CD4-positive, alpha-beta T cell (primary cell): ENCODE data around the gene LRP1B. TPM values are rescaled to one million over a fixed set of nuclear protein-coding genes. Genes with fewer than 3 reads are reported as not detected.

Experiments used
- ATAC-seq: fragments of 200-7000 bp; cut with Tn5 transposase; one replicate; pipeline ENCODE4 v1.10.0; 2022; ENCODE audit warnings: mild to moderate bottlenecking; ENCODE audit not compliant: poor library complexity
- CTCF ChIA-PET: fragments of 350-600 bp; sonication (Branson Sonifier 250); formaldehyde crosslinking; loops from one replicate; lab custom pipeline; 2021; ENCODE audit warnings: antibody characterized with exemption, inconsistent platforms; lab: Charles Lee
- POLR2A ChIA-PET: fragments of 350-600 bp; sonication (Branson Sonifier 250); formaldehyde crosslinking; loops from one replicate; lab custom pipeline; 2021; ENCODE audit warnings: antibody characterized with exemption, inconsistent platforms; lab: Charles Lee
- DNase-seq, 14 experiments: peaks; one replicate each; pipeline ENCODE4 v3.0.0-alpha.2; 2013 to 2020; ENCODE audit warnings: mixed read lengths in 2 of 14
- H3K27ac ChIP-seq, 2 donors: one replicate each; pipeline versions ENCODE4 v1.5.1 to v1.7.0; 2013; ENCODE audit warnings: low read length in 2 of 2, low read depth in 1 of 2, mild to moderate bottlenecking in 1 of 2
- H3K27me3 ChIP-seq, 2 experiments: 1 replicate in 1 of 2; 2 replicates in 1 of 2; pipeline versions ENCODE4 v1.6.1 to v1.7.0; 2013; ENCODE audit warnings: low read length in 2 of 2, control low read depth in 1 of 2, mild to moderate bottlenecking in 1 of 2, moderate library complexity in 1 of 2; ENCODE audit not compliant: insufficient read depth in 2 of 2, control insufficient read depth in 1 of 2
- H3K36me3 ChIP-seq: one replicate; pipeline ENCODE4 v1.6.1; 2013; ENCODE audit warnings: low read length, control low read depth; ENCODE audit not compliant: insufficient read depth
- H3K4me1 ChIP-seq: one replicate; pipeline ENCODE4 v1.6.1; 2013; ENCODE audit warnings: low read length, control low read depth; ENCODE audit not compliant: insufficient read depth
- H3K4me3 ChIP-seq: one replicate; pipeline ENCODE4 v1.5.1; 2013; ENCODE audit warnings: mild to moderate bottlenecking, low read length, moderate library complexity
- H3K9me3 ChIP-seq, 2 experiments: 1 replicate in 1 of 2; 2 replicates in 1 of 2; pipeline versions ENCODE4 v1.6.1 to v1.7.0; 2013; ENCODE audit warnings: low read length in 2 of 2, mild to moderate bottlenecking in 2 of 2, control low read depth in 1 of 2, moderate library complexity in 1 of 2; ENCODE audit not compliant: control insufficient read depth in 1 of 2, insufficient read depth in 1 of 2
- H3K27ac Mint-ChIP-seq: one replicate; pipeline ENCODE4 v1.8.0; 2020; ENCODE audit warnings: mixed read lengths
- H3K27me3 Mint-ChIP-seq: one replicate; pipeline ENCODE4 v1.8.0; 2021; ENCODE audit warnings: mixed read lengths
- H3K36me3 Mint-ChIP-seq: one replicate; pipeline ENCODE4 v1.8.0; 2021; ENCODE audit warnings: low read depth, mixed read lengths
- H3K4me1 Mint-ChIP-seq: one replicate; pipeline ENCODE4 v1.8.0; 2021; ENCODE audit warnings: low read depth, mixed read lengths
- H3K4me3 Mint-ChIP-seq: one replicate; pipeline ENCODE4 v1.8.0; 2020; ENCODE audit warnings: mild to moderate bottlenecking, mixed read lengths
- H3K9me3 Mint-ChIP-seq: one replicate; pipeline ENCODE4 v1.8.0; 2020; ENCODE audit warnings: mixed read lengths
- intact Hi-C, 2 experiments: fragments of 100-400 bp; cut with DNase I in 1 of 2; cut with micrococcal nuclease in 1 of 2; formaldehyde crosslinking; loops; one replicate each; pipeline versions ENCODE4 v1.15.1 to v1.9.0; 2023 to 2025; cut with DNase I, micrococcal nuclease
- total RNA-seq, 174 experiments: library from RNA in 2 of 174; stranded (reverse) in 2 of 174; gene quantifications; one replicate each; pipeline ENCODE4 v1.2.3 and lab custom pipeline; 2021 to 2026
- TF ChIP-seq, protein P1 (sequence below): fragments of 200-600 bp; IDR thresholded peaks from one replicate; pipeline ENCODE4 v1.8.0; 2022; ENCODE audit warnings: antibody characterized with exemption, mild to moderate bottlenecking

Gene LRP1B
- total RNA-seq, 2 experiments from 2014 or later, result not detected

- Mint-ChIP-seq H3K4me3 (no peak overlapping the region), H3K27me3 (no peaks in the 10 kb centered on the region), H3K4me1 (no peaks in the 10 kb centered on the region), H3K36me3 (no peaks in the 10 kb centered on the region), H3K27ac (no peak overlapping the region), H3K9me3 (peaks cover 6% of the 10 kb centered on the region)
- Histone ChIP-seq H3K9me3 (peaks cover 0 to 5% of the 10 kb centered on the region in 2 experiments), H3K36me3 (no peaks in the 10 kb centered on the region), H3K27me3 (no peaks in the 10 kb centered on the region), H3K4me1 (no peaks in the 10 kb centered on the region), H3K4me3 (no peak overlapping the region), H3K27ac (no peak overlapping the region)
- intact Hi-C loops, result no loop called here
- CTCF ChIA-PET, result no interaction called here
- ATAC-seq (no peak), DNase-seq (no peak)
- POLR2A ChIA-PET, result no interaction called here
- TF ChIP-seq, protein P1, sequence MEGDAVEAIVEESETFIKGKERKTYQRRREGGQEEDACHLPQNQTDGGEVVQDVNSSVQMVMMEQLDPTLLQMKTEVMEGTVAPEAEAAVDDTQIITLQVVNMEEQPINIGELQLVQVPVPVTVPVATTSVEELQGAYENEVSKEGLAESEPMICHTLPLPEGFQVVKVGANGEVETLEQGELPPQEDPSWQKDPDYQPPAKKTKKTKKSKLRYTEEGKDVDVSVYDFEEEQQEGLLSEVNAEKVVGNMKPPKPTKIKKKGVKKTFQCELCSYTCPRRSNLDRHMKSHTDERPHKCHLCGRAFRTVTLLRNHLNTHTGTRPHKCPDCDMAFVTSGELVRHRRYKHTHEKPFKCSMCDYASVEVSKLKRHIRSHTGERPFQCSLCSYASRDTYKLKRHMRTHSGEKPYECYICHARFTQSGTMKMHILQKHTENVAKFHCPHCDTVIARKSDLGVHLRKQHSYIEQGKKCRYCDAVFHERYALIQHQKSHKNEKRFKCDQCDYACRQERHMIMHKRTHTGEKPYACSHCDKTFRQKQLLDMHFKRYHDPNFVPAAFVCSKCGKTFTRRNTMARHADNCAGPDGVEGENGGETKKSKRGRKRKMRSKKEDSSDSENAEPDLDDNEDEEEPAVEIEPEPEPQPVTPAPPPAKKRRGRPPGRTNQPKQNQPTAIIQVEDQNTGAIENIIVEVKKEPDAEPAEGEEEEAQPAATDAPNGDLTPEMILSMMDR, result no peak
Observed at GRCh38 chr2:141957827-141958450, 172.9 kb downstream of the LRP1B start.

- Mint-ChIP-seq H3K27me3 (no peaks in the 10 kb centered on the region), H3K4me1 (no peaks in the 10 kb centered on the region), H3K4me3 (no peak overlapping the region), H3K9me3 (peaks cover 7% of the 10 kb centered on the region), H3K27ac (no peak overlapping the region), H3K36me3 (no peaks in the 10 kb centered on the region)
- ChIA-PET CTCF (no interaction called here), POLR2A (no interaction called here)
- Histone ChIP-seq H3K4me1 (no peaks in the 10 kb centered on the region), H3K36me3 (no peaks in the 10 kb centered on the region), H3K27ac (no peak overlapping the region), H3K4me3 (no peak overlapping the region), H3K27me3 (no peaks in the 10 kb centered on the region), H3K9me3 (peaks cover 0 to 5% of the 10 kb centered on the region in 2 experiments)
- DNase-seq, result no peak
- intact Hi-C loops, result no loop called here
- no peak for ATAC-seq
- TF ChIP-seq, protein P1, result no peak
Observed at GRCh38 chr2:141957321-141957720, 173.5 kb downstream of the LRP1B start.

DNA sequence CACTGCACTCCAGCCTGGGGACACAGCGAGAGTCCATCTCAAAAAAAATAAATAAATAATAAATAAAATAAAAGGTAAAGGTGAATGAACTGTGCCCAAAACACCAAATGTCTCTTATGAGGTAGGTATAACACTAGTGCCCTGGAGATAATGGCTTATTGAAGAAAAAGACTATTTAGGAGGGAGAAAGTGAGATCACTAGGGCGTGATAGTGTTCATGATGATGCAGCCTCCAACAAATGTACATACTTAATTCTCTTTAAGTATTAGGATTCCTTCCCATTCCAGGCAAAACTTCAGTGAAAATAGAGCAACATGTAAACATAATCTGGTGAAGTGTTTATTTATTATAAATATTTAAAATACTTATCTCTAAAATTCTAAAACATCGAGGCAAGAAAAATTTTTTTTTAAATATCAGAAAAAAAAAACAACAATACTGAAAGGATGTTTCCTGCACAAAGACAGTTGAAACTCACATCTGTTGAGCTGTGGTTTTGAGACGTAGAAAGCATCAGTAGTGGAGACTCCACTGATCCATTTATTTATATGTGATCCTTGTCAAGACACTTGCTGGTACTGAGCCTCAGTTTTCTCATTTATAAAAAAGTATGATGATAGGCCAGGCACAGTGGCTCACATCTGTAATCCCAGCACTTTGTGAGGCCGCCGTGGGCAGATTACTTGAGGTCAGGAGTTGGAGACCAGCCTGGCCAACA is 183.3 kb downstream of the LRP1B start:
- ChIA-PET POLR2A (no interaction called here), CTCF (no interaction called here)
- no peak overlapping the region for H3K4me3 Mint-ChIP-seq
- no peak overlapping the region for H3K4me3 ChIP-seq
- H3K27me3 ChIP-seq, result no peaks in the 10 kb centered on the region
- no peaks in the 10 kb centered on the region for H3K36me3 Mint-ChIP-seq
- peaks cover 0 to 4% of the 10 kb centered on the region in 2 experiments for H3K9me3 ChIP-seq
- no peaks in the 10 kb centered on the region for H3K27me3 Mint-ChIP-seq
- H3K27ac ChIP-seq, result no peak overlapping the region
- no peak for ATAC-seq
- intact Hi-C loops, result no loop called here
- TF ChIP-seq, protein P1, result no peak
- no peak overlapping the region for H3K27ac Mint-ChIP-seq
- no peak for DNase-seq
- H3K36me3 ChIP-seq, result no peaks in the 10 kb centered on the region
- H3K9me3 Mint-ChIP-seq, result peaks cover 2% of the 10 kb centered on the region
- no peaks in the 10 kb centered on the region for H3K4me1 ChIP-seq
- no peaks in the 10 kb centered on the region for H3K4me1 Mint-ChIP-seq
